IMR-90 (cell line): ENCODE results near the gene PIGW.

Experiments
- CHD1 ChIP-seq: IDR thresholded peaks from 2 replicates; pipeline ENCODE4 v1.6.1; 2012; ENCODE audit warnings: low read depth, low read length, improper control_type of control experiment
- CTCF ChIP-seq: conservative IDR thresholded peaks from 2 replicates; pipeline ENCODE4 v1.5.1; 2012; ENCODE audit warnings: mild to moderate bottlenecking, low read depth, low read length, improper control_type of control experiment
- FOS ChIP-seq: fragments of 150-350 bp; IDR thresholded peaks from 2 replicates; pipeline ENCODE4 v1.6.1; 2016; ENCODE audit warnings: low read depth, low read length
- POLR2A ChIP-seq: IDR thresholded peaks from 2 replicates; pipeline ENCODE4 v1.6.1; 2012; ENCODE audit warnings: mild to moderate bottlenecking, low read depth, low read length
- SMC3 ChIP-seq: fragments of 150-350 bp; IDR thresholded peaks from 2 replicates; pipeline ENCODE4 v1.6.1; 2016; ENCODE audit warnings: low read depth, mild to moderate bottlenecking, antibody characterized with exemption, low read length, moderate library complexity

GRCh38 chr17:36496018-36496789 is 38.6 kb upstream of the PIGW start:
- TF ChIP-seq SMC3: no peak
- no peak for TF ChIP-seq CTCF
- no peak for TF ChIP-seq CHD1
- no peak for TF ChIP-seq POLR2A
- TF ChIP-seq FOS: no peak
